Hepatocyte (in vitro differentiated cells): Measurements from ENCODE around the gene IL1RAPL2. TPM values are rescaled to one million over a fixed set of nuclear protein-coding genes. Genes with fewer than 3 reads are reported as not detected.
"Not testable (repeated sequence)": the region's sequence is repeated elsewhere in the genome, so short reads cannot be mapped to it uniquely, and the experiment has no call there.

Experiments used
- DNase-seq: peaks from one replicate; pipeline ENCODE4 v3.0.0-alpha.2; 2016; ENCODE audit warnings: low spot score
- H2AFZ ChIP-seq: fragments of 200-600 bp; sonication (generic); 2 replicates; pipeline ENCODE4 v1.6.0; 2016; ENCODE audit warnings: antibody characterized with exemption, mild to moderate bottlenecking
- H3K27ac ChIP-seq: fragments of 200-600 bp; sonication (generic); 2 replicates; pipeline ENCODE4 v1.5.1; 2016; ENCODE audit warnings: mild to moderate bottlenecking
- H3K27me3 ChIP-seq: fragments of 200-600 bp; sonication (generic); 2 replicates; pipeline ENCODE4 v1.6.1; 2016
- H3K36me3 ChIP-seq: fragments of 200-600 bp; sonication (generic); replicated peaks from 2 replicates; pipeline ENCODE4 v1.5.1; 2016; ENCODE audit warnings: low read depth; ENCODE audit not compliant: insufficient read depth
- H3K4me1 ChIP-seq: fragments of 200-600 bp; sonication (generic); 2 replicates; pipeline ENCODE4 v1.5.1; 2016; ENCODE audit warnings: mild to moderate bottlenecking, moderate library complexity; ENCODE audit not compliant: insufficient read depth
- H3K4me2 ChIP-seq: fragments of 200-600 bp; sonication (generic); 2 replicates; pipeline ENCODE4 v1.6.0; 2016
- H3K4me3 ChIP-seq: fragments of 200-600 bp; sonication (generic); 2 replicates; pipeline ENCODE4 v1.5.1; 2016; ENCODE audit warnings: mild to moderate bottlenecking
- H3K79me2 ChIP-seq: fragments of 200-600 bp; sonication (generic); 2 replicates; pipeline ENCODE4 v1.6.0; 2017; ENCODE audit warnings: mild to moderate bottlenecking
- H3K9me2 ChIP-seq: fragments of 200-600 bp; sonication (generic); replicated peaks from 2 replicates; pipeline ENCODE4 v1.6.0; 2017; ENCODE audit warnings: mild to moderate bottlenecking; ENCODE audit not compliant: insufficient read depth
- H3K9me3 ChIP-seq: fragments of 200-600 bp; sonication (generic); 2 replicates; pipeline ENCODE4 v1.5.1; 2016; ENCODE audit warnings: low read depth, mild to moderate bottlenecking
- H4K20me1 ChIP-seq: fragments of 200-600 bp; sonication (generic); 2 replicates; pipeline ENCODE4 v1.6.0; 2016; ENCODE audit warnings: mild to moderate bottlenecking; ENCODE audit not compliant: insufficient read depth, poor library complexity, severe bottlenecking
- CTCF ChIP-seq: fragments of 200-600 bp; sonication (generic); IDR thresholded peaks from 2 replicates; pipeline ENCODE4 v1.5.1; 2016; ENCODE audit warnings: antibody characterized with exemption, mild to moderate bottlenecking; ENCODE audit not compliant: poor library complexity
- EZH2 ChIP-seq: fragments of 200-600 bp; sonication (generic); IDR thresholded peaks from 2 replicates; pipeline ENCODE4 v1.6.1; 2016; ENCODE audit warnings: antibody characterized with exemption, mild to moderate bottlenecking, borderline replicate concordance
- EZH2phosphoT487 ChIP-seq: fragments of 200-600 bp; sonication (generic); IDR thresholded peaks from one replicate; pipeline ENCODE4 v1.6.1; 2018; ENCODE audit warnings: antibody characterized with exemption, mild to moderate bottlenecking, low read depth, moderate library complexity; ENCODE audit not compliant: unreplicated experiment, severe bottlenecking
- WGBS: methylation state at CpG from one replicate; pipeline ENCODE4 v1.1.6; 2016; ENCODE audit warnings: low lambda C conversion rate; ENCODE audit errors: missing lambda C conversion rate; 5-methylcytosine and 5-hydroxymethylcytosine counted together
- polyA plus RNA-seq: library from polyadenylated mRNA; unstranded; fragments of >200 nt; fragmentation: Nextera tagmentation; extraction: Ambion mirVana; gene quantifications from 2 replicates; pipeline ENCODE4 v1.2.1, GENCODE V29; 2016
- small RNA-seq: library from RNA; depleted of rRNA; stranded (forward); fragments of <200 nt; gene quantifications from one replicate; pipeline ENCODE3, GENCODE V24; 2014
- total RNA-seq: library from RNA; depleted of rRNA; stranded (reverse); fragments of >200 nt; gene quantifications from 2 replicates; pipeline ENCODE4 v1.2.3, GENCODE V29; 2014

IL1RAPL2 gene
- total and polyA plus RNA-seq, 2 experiments from 2014 or later: 0.40 TPM; not detected in 1

- Histone ChIP-seq H3K4me2 (no peak overlapping the region), H2AFZ (no peak overlapping the region), H3K4me3 (no peak overlapping the region), H3K27me3 (no peaks in the 10 kb centered on the region), H3K9me2 (no peaks in the 10 kb centered on the region), H3K79me2 (no peaks in the 10 kb centered on the region), H3K9me3 (no peaks in the 10 kb centered on the region), H3K4me1 (no peaks in the 10 kb centered on the region), H3K27ac (no peak overlapping the region), H4K20me1 (no peaks in the 10 kb centered on the region), H3K36me3 (no peaks in the 10 kb centered on the region)
- WGBS: 80% methylated on average over 2 of the region's 2 CpGs
- no peak for TF ChIP-seq EZH2
- no peak for DNase-seq
Observed at GRCh38 chrX:105803891-105804290, 1237.9 kb downstream of the IL1RAPL2 start.

- H3K27me3 ChIP-seq, H2AFZ ChIP-seq, H3K9me3 ChIP-seq, H3K79me2 ChIP-seq, H3K9me2 ChIP-seq, H4K20me1 ChIP-seq, H3K27ac ChIP-seq, H3K4me3 ChIP-seq, H3K4me1 ChIP-seq, H3K4me2 ChIP-seq, DNase-seq, H3K36me3 ChIP-seq: not testable (repeated sequence)
Observed at GRCh38 chrX:105805655-105806054, 1239.7 kb downstream of the IL1RAPL2 start.

- H3K36me3 ChIP-seq: no peaks in the 10 kb centered on the region
- H3K9me3 ChIP-seq: no peaks in the 10 kb centered on the region
- peaks cover 12% of the 10 kb centered on the region for H3K27me3 ChIP-seq
- H4K20me1 ChIP-seq: no peaks in the 10 kb centered on the region
- H3K79me2 ChIP-seq: no peaks in the 10 kb centered on the region
- no peak overlapping the region for H3K4me2 ChIP-seq
- H3K27ac ChIP-seq: no peak overlapping the region
- no peaks in the 10 kb centered on the region for H3K9me2 ChIP-seq
- TF ChIP-seq EZH2: no peak
- no peak for TF ChIP-seq EZH2phosphoT487
- no peak for TF ChIP-seq CTCF
- H3K4me1 ChIP-seq: no peaks in the 10 kb centered on the region
- WGBS: 72% methylated on average over 2 of the region's 2 CpGs
- no peak for DNase-seq
- H3K4me3 ChIP-seq: no peak overlapping the region
- no peak overlapping the region for H2AFZ ChIP-seq
Observed at GRCh38 chrX:105816517-105816916, 1250.5 kb downstream of the IL1RAPL2 start.

Small RNA genes within 50 kb of the gene (small RNA-seq; reads per million reads assigned to genes)
- not detected for gene RNU6-207P
